ENCODE measurements around the gene CYTH3.

CYTH3 gene

GRCh38 chr7:6256677-6257535 is 15.5 kb downstream of the CYTH3 start:
- Histone ChIP-seq H3K4me1 (ENCODE audit: insufficient read depth, poor library complexity, severe bottlenecking) (peaks cover 23% of the 10 kb centered on the region), H3K9me3 (ENCODE audit: severe bottlenecking) (no peaks in the 10 kb centered on the region), H3K27me3 (ENCODE audit: insufficient read depth, poor library complexity, severe bottlenecking) (no peaks in the 10 kb centered on the region), H3K4me3 (ENCODE audit: severe bottlenecking) (no peak overlapping the region), H3K27ac (ENCODE audit: poor library complexity, severe bottlenecking) (no peak overlapping the region), H3K36me3 (ENCODE audit: low read depth) (peaks cover under 1% of the 10 kb centered on the region; the same call in 1 of the 2 replicates)
- no peak for TF ChIP-seq CTCF (IDR thresholded peaks at IDR 0.05; ENCODE audit: poor library complexity, severe bottlenecking)
- ATAC-seq (ENCODE audit: low read depth) (no peak), DNase-seq (ENCODE audit: low spot score) (no peak)

GRCh38 chr7:6256109-6256483 is 16.3 kb downstream of the CYTH3 start:
- no peak for TF ChIP-seq CTCF (IDR thresholded peaks at IDR 0.05; ENCODE audit: poor library complexity, severe bottlenecking)
- Histone ChIP-seq H3K27ac (ENCODE audit: poor library complexity, severe bottlenecking) (no peak overlapping the region), H3K36me3 (ENCODE audit: low read depth) (peaks cover 7% of the 10 kb centered on the region; the same call in 1 of the 2 replicates), H3K4me3 (ENCODE audit: severe bottlenecking) (no peak overlapping the region), H3K4me1 (ENCODE audit: insufficient read depth, poor library complexity, severe bottlenecking) (peaks cover 26% of the 10 kb centered on the region), H3K27me3 (ENCODE audit: insufficient read depth, poor library complexity, severe bottlenecking) (no peaks in the 10 kb centered on the region), H3K9me3 (ENCODE audit: severe bottlenecking) (no peaks in the 10 kb centered on the region)
- ATAC-seq (ENCODE audit: low read depth) (no peak), DNase-seq (ENCODE audit: low spot score) (no peak)

- ATAC-seq (ENCODE audit: low read depth), result no peak
- no peak for TF ChIP-seq CTCF (IDR thresholded peaks at IDR 0.05; ENCODE audit: poor library complexity, severe bottlenecking)
- no peaks in the 10 kb centered on the region for H3K9me3 ChIP-seq (ENCODE audit: severe bottlenecking)
- H3K4me3 ChIP-seq (ENCODE audit: severe bottlenecking), result no peak overlapping the region
- DNase-seq (ENCODE audit: low spot score), result no peak
- no peaks in the 10 kb centered on the region for H3K27me3 ChIP-seq (ENCODE audit: insufficient read depth, poor library complexity, severe bottlenecking)
- H3K36me3 ChIP-seq (ENCODE audit: low read depth), result peaks cover 7% of the 10 kb centered on the region; the same call in 1 of the 2 replicates
- H3K4me1 ChIP-seq (ENCODE audit: insufficient read depth, poor library complexity, severe bottlenecking), result peaks cover 30% of the 10 kb centered on the region
- H3K27ac ChIP-seq (ENCODE audit: poor library complexity, severe bottlenecking), result no peak overlapping the region
Observed at GRCh38 chr7:6254866-6255265, 17.6 kb downstream of the CYTH3 start.

GRCh38 chr7:6252748-6253147 is 19.7 kb downstream of the CYTH3 start:
- Histone ChIP-seq H3K4me3 (ENCODE audit: severe bottlenecking) (no peak overlapping the region), H3K27me3 (ENCODE audit: insufficient read depth, poor library complexity, severe bottlenecking) (no peaks in the 10 kb centered on the region)

More at GRCh38 chr7:6252748-6253147, 19.7 kb downstream of the CYTH3 start:
- H3K27ac ChIP-seq (ENCODE audit: poor library complexity, severe bottlenecking), result peak overlapping the region; percentile 54
- peaks cover 35% of the 10 kb centered on the region for H3K4me1 ChIP-seq (ENCODE audit: insufficient read depth, poor library complexity, severe bottlenecking)
- H3K36me3 ChIP-seq (ENCODE audit: low read depth), result peaks cover 7% of the 10 kb centered on the region; the same call in 1 of the 2 replicates
- no peak for DNase-seq (ENCODE audit: low spot score)
- no peak for TF ChIP-seq CTCF (IDR thresholded peaks at IDR 0.05; ENCODE audit: poor library complexity, severe bottlenecking)
- H3K9me3 ChIP-seq (ENCODE audit: severe bottlenecking), result no peaks in the 10 kb centered on the region
- ATAC-seq (ENCODE audit: low read depth), result no peak

All from RWPE2 (cell line).